Neural progenitor cell (in vitro differentiated cells): ENCODE results near the gene CYP4F12.

ENCODE experiments used
- CTCF ChIP-seq: fragments of 200-600 bp; sonication (generic); IDR thresholded peaks from 2 replicates; pipeline ENCODE4 v1.5.1; 2017; ENCODE audit warnings: antibody characterized with exemption, mild to moderate bottlenecking
- EZH2phosphoT487 ChIP-seq: fragments of 200-600 bp; sonication (generic); IDR thresholded peaks from 2 replicates; pipeline ENCODE4 v1.6.1; 2017; ENCODE audit warnings: antibody characterized with exemption

DNA sequence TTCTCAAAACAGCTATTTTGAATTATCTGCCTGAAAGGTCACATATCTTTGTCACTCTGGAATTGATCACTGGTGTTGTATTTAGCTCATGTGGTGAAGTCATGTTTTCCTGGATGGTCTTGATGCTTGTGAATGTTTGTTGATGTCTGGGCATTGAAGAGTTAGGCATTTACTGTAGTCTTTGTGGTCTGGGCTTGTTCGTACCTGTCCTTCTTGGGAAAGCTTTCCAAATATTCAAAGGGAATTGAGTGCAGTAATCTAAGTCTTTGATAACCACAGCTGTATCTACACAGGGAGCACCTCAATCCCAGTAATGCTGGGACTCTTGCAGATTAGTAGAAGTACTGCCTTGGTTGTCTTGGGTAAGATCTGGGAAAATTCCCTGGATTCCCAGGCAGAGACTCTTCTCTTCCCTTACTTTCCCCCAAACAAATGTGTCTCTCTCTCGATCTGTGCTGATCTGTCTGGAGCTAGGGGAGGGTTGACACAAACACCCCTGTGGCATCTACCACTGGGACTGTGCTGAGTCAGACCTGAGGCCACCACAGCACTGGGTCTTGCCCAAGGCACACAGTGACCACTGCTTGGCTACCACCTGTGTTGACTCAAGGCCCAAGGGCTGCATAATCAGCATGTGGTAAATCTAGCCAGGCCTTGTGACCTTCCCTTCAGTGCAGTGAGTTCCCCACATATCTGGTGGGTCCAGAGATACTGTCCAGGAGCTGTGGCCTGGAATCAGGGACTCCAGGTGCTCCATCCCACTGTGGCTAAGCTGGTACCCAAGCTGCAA is 37.7 kb upstream of the CYP4F12 start:
- TF ChIP-seq CTCF (no peak), EZH2phosphoT487 (no peak)
